ENCODE results near the gene PLCB2.

Gene PLCB2

DNA sequence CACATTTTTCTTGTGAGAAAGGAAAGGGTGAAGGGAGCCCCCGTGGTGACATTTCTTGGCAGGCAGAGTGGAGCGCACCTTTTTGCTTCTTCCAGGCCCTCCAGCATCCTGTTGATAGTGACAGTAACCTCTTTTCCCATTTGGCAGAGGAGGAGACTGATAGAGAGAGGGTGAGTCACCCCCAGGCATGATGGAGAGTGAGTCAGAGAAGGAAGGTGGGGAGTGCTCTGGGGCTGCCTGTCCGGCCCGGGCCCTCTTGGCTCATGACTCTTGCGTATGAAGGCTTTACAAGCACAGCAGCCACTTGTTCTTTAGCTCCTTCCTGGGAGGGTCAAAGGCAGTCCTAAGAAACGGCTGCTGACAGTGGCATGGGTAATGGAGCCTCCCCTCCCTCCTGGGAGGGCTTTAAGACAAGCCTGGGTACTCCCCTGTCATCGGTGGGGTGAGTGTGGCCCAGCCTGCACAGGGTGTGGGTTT lies 40.9 kb downstream of the PLCB2 start:
- Histone ChIP-seq H4K8ac (ENCODE audit: low read depth, low read length) (no peak overlapping the region), H3K79me2 (ENCODE audit: control insufficient read depth, insufficient read depth, low read length) (no peaks in the 10 kb centered on the region), H2BK5ac (ENCODE audit: low read length) (no peak overlapping the region), H3K4me3 (ENCODE audit: low read length) (no peak overlapping the region), H2BK15ac (replicated peaks; ENCODE audit: low read depth) (no peak overlapping the region), H3K18ac (ENCODE audit: low read length) (no peak overlapping the region), H4K5ac (ENCODE audit: low read length) (no peak overlapping the region), H3K9ac (ENCODE audit: low read length) (no peak overlapping the region), H3K4me1 (ENCODE audit: control insufficient read depth, low read depth, low read length) (no peaks in the 10 kb centered on the region), H3K4ac (ENCODE audit: low read depth, low read length) (no peak overlapping the region), H2AK5ac (ENCODE audit: low read length) (no peak overlapping the region), H3K27ac (ENCODE audit: low read depth, low read length) (no peak overlapping the region), H3K4me2 (ENCODE audit: low read length) (no peak overlapping the region), H3K79me1 (ENCODE audit: low read length) (no peaks in the 10 kb centered on the region), H3K27me3 (ENCODE audit: insufficient read depth, low read length, poor library complexity) (no peaks in the 10 kb centered on the region), H3K56ac (ENCODE audit: low read length) (no peak overlapping the region), H3K36me3 (ENCODE audit: control insufficient read depth, insufficient read depth, low read length) (no peaks in the 10 kb centered on the region), H3K23ac (ENCODE audit: low read length) (no peak overlapping the region), H2BK120ac (ENCODE audit: low read depth, low read length) (no peak overlapping the region)
- no CpG with 5 or more reads among the region's 7 CpGs for WGBS (ENCODE audit: extremely low coverage, insufficient coverage, low lambda C conversion rate)
- DNase-seq = peak; percentile 71

DNA sequence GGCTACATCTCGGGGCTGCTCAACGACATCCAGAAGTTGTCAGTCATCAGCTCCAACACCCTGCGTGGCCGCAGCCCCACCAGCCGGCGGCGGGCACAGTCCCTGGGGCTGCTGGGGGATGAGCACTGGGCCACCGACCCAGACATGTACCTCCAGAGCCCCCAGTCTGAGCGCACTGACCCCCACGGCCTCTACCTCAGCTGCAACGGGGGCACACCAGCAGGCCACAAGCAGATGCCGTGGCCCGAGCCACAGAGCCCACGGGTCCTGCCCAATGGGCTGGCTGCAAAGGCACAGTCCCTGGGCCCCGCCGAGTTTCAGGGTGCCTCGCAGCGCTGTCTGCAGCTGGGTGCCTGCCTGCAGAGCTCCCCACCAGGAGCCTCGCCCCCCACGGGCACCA lies 41.9 kb downstream of the PLCB2 start:
- no peak for DNase-seq
- Histone ChIP-seq H3K56ac (ENCODE audit: low read length) (no peak overlapping the region), H2BK120ac (ENCODE audit: low read depth, low read length) (no peak overlapping the region), H2AK5ac (ENCODE audit: low read length) (no peak overlapping the region), H2BK5ac (ENCODE audit: low read length) (no peak overlapping the region), H3K4me1 (ENCODE audit: control insufficient read depth, low read depth, low read length) (no peaks in the 10 kb centered on the region), H4K8ac (ENCODE audit: low read depth, low read length) (no peak overlapping the region), H2BK15ac (replicated peaks; ENCODE audit: low read depth) (no peak overlapping the region), H3K18ac (ENCODE audit: low read length) (no peak overlapping the region), H3K4ac (ENCODE audit: low read depth, low read length) (no peak overlapping the region), H3K79me2 (ENCODE audit: control insufficient read depth, insufficient read depth, low read length) (no peaks in the 10 kb centered on the region), H3K27ac (ENCODE audit: low read depth, low read length) (no peak overlapping the region), H3K36me3 (ENCODE audit: control insufficient read depth, insufficient read depth, low read length) (no peaks in the 10 kb centered on the region), H3K27me3 (ENCODE audit: insufficient read depth, low read length, poor library complexity) (no peaks in the 10 kb centered on the region), H3K4me2 (ENCODE audit: low read length) (no peak overlapping the region), H3K4me3 (ENCODE audit: low read length) (no peak overlapping the region), H4K5ac (ENCODE audit: low read length) (no peak overlapping the region), H3K23ac (ENCODE audit: low read length) (no peak overlapping the region), H3K9ac (ENCODE audit: low read length) (no peak overlapping the region), H3K79me1 (ENCODE audit: low read length) (no peaks in the 10 kb centered on the region)
- no CpG with 5 or more reads among the region's 20 CpGs for WGBS (ENCODE audit: extremely low coverage, insufficient coverage, low lambda C conversion rate)

DNA sequence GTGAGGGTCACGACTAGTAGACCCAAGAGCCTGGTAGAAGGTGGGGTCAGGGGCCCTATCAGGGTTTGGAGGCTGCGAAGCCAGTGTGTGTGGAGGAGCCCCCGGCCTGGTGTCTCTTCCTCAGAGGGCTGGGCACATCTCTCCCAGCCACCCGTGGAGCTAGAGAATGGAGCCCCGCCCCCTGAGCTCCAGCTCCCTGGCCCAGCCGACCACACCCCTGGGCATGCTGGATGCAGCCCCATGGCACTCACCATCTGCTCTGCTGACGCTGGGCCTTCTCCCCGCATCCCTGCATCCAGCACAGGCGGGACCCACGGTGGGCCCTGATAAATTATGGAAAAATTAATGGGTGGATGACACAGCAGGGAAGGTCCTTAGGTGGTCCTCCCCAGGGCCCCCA lies 42.4 kb downstream of the PLCB2 start:
- no CpG with 5 or more reads among the region's 10 CpGs for WGBS (ENCODE audit: extremely low coverage, insufficient coverage, low lambda C conversion rate)
- Histone ChIP-seq H3K27ac (ENCODE audit: low read depth, low read length) (no peak overlapping the region), H4K8ac (ENCODE audit: low read depth, low read length) (no peak overlapping the region), H3K9ac (ENCODE audit: low read length) (no peak overlapping the region), H2BK120ac (ENCODE audit: low read depth, low read length) (no peak overlapping the region), H3K18ac (ENCODE audit: low read length) (no peak overlapping the region), H3K79me1 (ENCODE audit: low read length) (no peaks in the 10 kb centered on the region), H3K27me3 (ENCODE audit: insufficient read depth, low read length, poor library complexity) (no peaks in the 10 kb centered on the region), H4K5ac (ENCODE audit: low read length) (no peak overlapping the region), H3K56ac (ENCODE audit: low read length) (no peak overlapping the region), H3K4ac (ENCODE audit: low read depth, low read length) (no peak overlapping the region), H3K4me1 (ENCODE audit: control insufficient read depth, low read depth, low read length) (no peaks in the 10 kb centered on the region), H3K23ac (ENCODE audit: low read length) (no peak overlapping the region), H3K4me3 (ENCODE audit: low read length) (no peak overlapping the region), H3K4me2 (ENCODE audit: low read length) (no peak overlapping the region), H2BK15ac (replicated peaks; ENCODE audit: low read depth) (no peak overlapping the region), H3K79me2 (ENCODE audit: control insufficient read depth, insufficient read depth, low read length) (no peaks in the 10 kb centered on the region), H2AK5ac (ENCODE audit: low read length) (no peak overlapping the region), H3K36me3 (ENCODE audit: control insufficient read depth, insufficient read depth, low read length) (no peaks in the 10 kb centered on the region), H2BK5ac (ENCODE audit: low read length) (no peak overlapping the region)
- DNase-seq = no peak

DNA sequence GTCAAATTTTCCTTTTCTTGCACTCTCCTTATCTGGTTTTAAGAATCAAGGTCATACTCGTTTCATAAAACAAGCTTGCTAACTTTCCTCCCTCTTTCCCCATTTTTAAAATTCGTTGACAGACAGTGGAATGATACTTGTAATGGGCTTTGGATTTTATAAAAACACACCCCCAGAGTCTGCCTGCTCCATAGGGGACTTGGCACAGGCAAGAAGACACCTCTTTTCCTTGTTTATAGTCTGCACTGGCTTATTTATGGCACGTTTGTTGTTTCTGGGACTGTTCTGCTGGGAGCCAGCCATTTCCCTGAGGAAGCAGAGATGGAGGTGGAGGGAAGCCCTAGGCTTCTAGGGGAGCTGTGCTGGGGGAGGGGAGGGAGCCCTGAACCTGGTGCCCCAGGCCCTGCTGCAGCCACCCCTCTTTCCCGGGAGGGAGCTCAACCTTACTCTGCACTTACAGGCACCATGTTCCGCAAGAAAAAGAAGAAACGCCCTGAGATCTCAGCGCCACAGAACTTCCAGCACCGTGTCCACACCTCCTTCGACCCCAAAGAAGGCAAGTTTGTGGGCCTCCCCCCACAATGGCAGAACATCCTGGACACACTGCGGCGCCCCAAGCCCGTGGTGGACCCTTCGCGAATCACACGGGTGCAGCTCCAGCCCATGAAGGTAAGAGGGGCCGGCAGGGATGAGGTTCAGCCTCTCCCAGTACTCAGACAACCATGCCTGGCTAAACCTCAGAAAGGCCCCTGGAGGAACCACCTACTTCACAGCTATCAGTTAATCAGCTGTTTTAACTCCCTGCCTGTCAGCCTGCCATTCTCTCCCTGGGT lies 43.2 kb downstream of the PLCB2 start:
- Histone ChIP-seq H2AK5ac (ENCODE audit: low read length) (no peak overlapping the region), H3K4me3 (ENCODE audit: low read length) (no peak overlapping the region), H3K36me3 (ENCODE audit: control insufficient read depth, insufficient read depth, low read length) (no peaks in the 10 kb centered on the region), H3K9ac (ENCODE audit: low read length) (no peak overlapping the region), H2BK5ac (ENCODE audit: low read length) (no peak overlapping the region), H3K27ac (ENCODE audit: low read depth, low read length) (no peak overlapping the region), H3K4me2 (ENCODE audit: low read length) (no peak overlapping the region), H4K5ac (ENCODE audit: low read length) (no peak overlapping the region), H2BK15ac (replicated peaks; ENCODE audit: low read depth) (no peak overlapping the region), H4K8ac (ENCODE audit: low read depth, low read length) (no peak overlapping the region), H2BK120ac (ENCODE audit: low read depth, low read length) (no peak overlapping the region), H3K79me1 (ENCODE audit: low read length) (no peaks in the 10 kb centered on the region), H3K4ac (ENCODE audit: low read depth, low read length) (no peak overlapping the region), H3K23ac (ENCODE audit: low read length) (no peak overlapping the region), H3K79me2 (ENCODE audit: control insufficient read depth, insufficient read depth, low read length) (no peaks in the 10 kb centered on the region), H3K4me1 (ENCODE audit: control insufficient read depth, low read depth, low read length) (no peaks in the 10 kb centered on the region), H3K18ac (ENCODE audit: low read length) (no peak overlapping the region), H3K56ac (ENCODE audit: low read length) (no peak overlapping the region), H3K27me3 (ENCODE audit: insufficient read depth, low read length, poor library complexity) (no peaks in the 10 kb centered on the region)
- no peak for DNase-seq
- no CpG with 5 or more reads among the region's 16 CpGs for WGBS (ENCODE audit: extremely low coverage, insufficient coverage, low lambda C conversion rate)

DNA sequence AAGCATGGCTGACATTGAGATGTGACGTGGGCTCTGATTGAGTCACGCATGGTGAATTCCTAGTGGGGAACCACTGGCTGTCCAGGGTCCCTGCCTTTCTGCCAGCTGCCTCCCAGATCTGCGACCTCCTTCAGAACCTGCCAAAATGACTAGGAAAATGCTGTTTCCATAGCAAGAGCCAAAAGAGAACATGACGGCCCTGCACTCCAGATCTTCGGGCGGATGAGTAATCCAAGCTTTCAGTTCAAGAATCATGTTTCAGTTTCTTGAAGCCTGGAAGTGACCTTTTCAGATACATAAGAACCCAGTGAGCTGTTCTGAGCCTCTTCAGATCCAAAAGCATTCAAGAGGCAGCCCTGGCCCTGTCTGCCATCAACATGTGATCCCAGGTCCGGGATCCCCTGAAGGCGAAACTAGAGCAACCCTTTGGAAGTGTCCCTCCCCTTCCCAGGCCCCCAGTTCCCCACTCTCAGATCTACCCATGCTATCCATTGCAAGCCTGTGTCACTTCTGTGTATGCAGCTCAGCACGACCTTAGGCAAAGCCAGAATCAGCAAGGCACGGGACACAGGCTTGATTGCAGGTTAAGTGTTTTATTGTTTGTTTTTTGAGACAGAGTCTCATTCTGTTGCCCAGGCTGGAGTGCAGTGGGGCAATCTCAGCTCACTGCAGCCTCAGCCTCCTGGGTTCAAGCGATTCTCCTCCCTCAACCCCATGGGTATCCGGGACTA lies 44.5 kb downstream of the PLCB2 start:
- Histone ChIP-seq H3K27me3 (ENCODE audit: insufficient read depth, low read length, poor library complexity) (no peaks in the 10 kb centered on the region), H3K79me1 (ENCODE audit: low read length) (no peaks in the 10 kb centered on the region), H4K5ac (ENCODE audit: low read length) (no peak overlapping the region), H3K18ac (ENCODE audit: low read length) (no peak overlapping the region), H3K4ac (ENCODE audit: low read depth, low read length) (no peak overlapping the region), H2AK5ac (ENCODE audit: low read length) (no peak overlapping the region), H3K23ac (ENCODE audit: low read length) (no peak overlapping the region), H3K4me3 (ENCODE audit: low read length) (no peak overlapping the region), H2BK5ac (ENCODE audit: low read length) (no peak overlapping the region), H3K36me3 (ENCODE audit: control insufficient read depth, insufficient read depth, low read length) (no peaks in the 10 kb centered on the region), H2BK15ac (replicated peaks; ENCODE audit: low read depth) (no peak overlapping the region), H3K4me1 (ENCODE audit: control insufficient read depth, low read depth, low read length) (peaks cover 6% of the 10 kb centered on the region), H4K8ac (ENCODE audit: low read depth, low read length) (no peak overlapping the region), H2BK120ac (ENCODE audit: low read depth, low read length) (no peak overlapping the region), H3K79me2 (ENCODE audit: control insufficient read depth, insufficient read depth, low read length) (no peaks in the 10 kb centered on the region), H3K27ac (ENCODE audit: low read depth, low read length) (no peak overlapping the region), H3K9ac (ENCODE audit: low read length) (no peak overlapping the region), H3K4me2 (ENCODE audit: low read length) (no peak overlapping the region), H3K56ac (ENCODE audit: low read length) (no peak overlapping the region)
- WGBS (ENCODE audit: extremely low coverage, insufficient coverage, low lambda C conversion rate) = no CpG with 5 or more reads among the region's 12 CpGs
- no peak for DNase-seq
